ENCODE measurements around the gene OSGEPL1.
"Not testable (repeated sequence)": the region's sequence is repeated elsewhere in the genome, so short reads cannot be mapped to it uniquely, and the experiment has no call there.

The OSGEPL1 gene

DNA sequence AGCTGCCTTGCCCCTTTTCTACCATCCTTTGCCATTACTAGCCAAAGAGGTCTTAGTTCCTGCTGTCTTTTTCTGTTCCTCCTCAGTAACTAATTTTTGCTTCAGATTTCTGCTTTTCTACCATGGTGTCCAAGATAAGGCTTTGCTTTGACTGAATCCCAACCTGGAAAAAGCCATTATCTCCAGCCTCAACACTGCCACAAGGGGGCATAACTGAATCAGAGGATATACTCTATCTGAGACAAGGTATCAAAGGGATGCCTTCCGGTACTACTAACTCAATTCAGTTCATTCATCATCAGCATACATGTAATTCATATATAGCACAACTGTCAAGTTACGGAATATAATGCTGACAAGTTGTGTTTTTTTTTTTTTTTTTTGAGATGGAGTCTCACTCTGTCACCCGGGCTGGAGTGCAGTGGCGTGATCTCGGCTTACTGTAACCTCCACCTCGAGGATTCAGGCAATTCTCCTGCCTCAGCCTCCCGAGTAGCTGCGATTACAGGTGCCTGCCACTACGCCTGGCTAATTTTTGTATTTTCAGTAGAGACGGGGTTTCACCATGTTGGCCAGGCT lies 11.4 kb downstream of the OSGEPL1 start:
- Histone ChIP-seq H3K27me3 (replicated peaks in 2 of 5; ENCODE audit: control insufficient read depth in 4 of 5, insufficient read depth in 5 of 5, low read length in 4 of 5) (no peaks in the 10 kb centered on the region), H3K36me3 (ENCODE audit: control insufficient read depth in 4 of 4, insufficient read depth in 4 of 4, low read length in 3 of 4) (peaks cover 8 to 39% (median 14%) of the 10 kb centered on the region in 4 experiments), H3K4me1 (ENCODE audit: control extremely low read depth in 1 of 4, control insufficient read depth in 4 of 4, insufficient read depth in 4 of 4, low read length in 3 of 4) (no peaks in the 10 kb centered on the region), H3K4me3 (ENCODE audit: control insufficient read depth in 1 of 7, extremely low read depth in 1 of 7, insufficient read depth in 4 of 7, low read depth in 2 of 7, low read length in 6 of 7) (no peak overlapping the region), H3K27ac (ENCODE audit: insufficient read depth in 1 of 2, low read depth in 1 of 2, low read length in 2 of 2, poor library complexity in 1 of 2, severe bottlenecking in 2 of 2) (no peak overlapping the region), H3K9me3 (ENCODE audit: control extremely low read depth in 1 of 5, control insufficient read depth in 4 of 5, insufficient read depth in 2 of 5, low read depth in 1 of 5, low read length in 4 of 5) (no peaks in the 10 kb centered on the region)
- ChIA-PET POLR2A (no interaction called here), CTCF (interaction anchor here (0.8 to 6.6 kb wide), 15 partner anchors 11 to 340 kb away, joined by 3 to 49 read pairs (median 4); partner anchors contain the start of gene OSGEPL1)
- peak; percentile 43 to 63 (median 60) for DNase-seq
- 97% methylated on average over 5 of the region's 10 CpGs for WGBS (ENCODE audit: insufficient coverage)

DNA sequence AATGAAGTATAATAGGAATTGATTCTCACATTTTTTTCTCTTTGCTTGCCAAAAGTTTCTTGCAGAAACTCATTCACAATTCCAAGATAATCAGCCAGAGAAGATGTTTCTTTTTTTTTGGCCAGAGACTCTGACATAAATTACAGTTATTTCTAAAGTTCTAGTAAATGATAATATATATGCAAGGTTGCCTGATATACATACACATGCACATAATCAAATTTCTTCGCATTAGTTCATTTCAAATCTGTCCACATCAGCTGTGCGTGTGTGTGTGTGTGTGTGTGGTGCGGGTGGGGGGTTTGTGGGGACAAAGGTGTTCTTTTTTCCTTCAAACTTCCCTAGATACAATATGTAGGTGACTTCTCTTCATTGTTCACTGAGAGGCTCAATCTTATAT lies 33.2 kb downstream of the OSGEPL1 start:
- Histone ChIP-seq H3K27ac (ENCODE audit: insufficient read depth in 1 of 2, low read depth in 1 of 2, low read length in 2 of 2, poor library complexity in 1 of 2, severe bottlenecking in 2 of 2) (no peak overlapping the region), H3K4me3 (ENCODE audit: control insufficient read depth in 1 of 7, extremely low read depth in 1 of 7, insufficient read depth in 4 of 7, low read depth in 2 of 7, low read length in 6 of 7) (no peak overlapping the region), H3K36me3 (ENCODE audit: control insufficient read depth in 4 of 4, insufficient read depth in 4 of 4, low read length in 3 of 4) (no peaks in the 10 kb centered on the region), H3K27me3 (replicated peaks in 2 of 5; ENCODE audit: control insufficient read depth in 4 of 5, insufficient read depth in 5 of 5, low read length in 4 of 5) (no peaks in the 10 kb centered on the region), H3K9me3 (ENCODE audit: control extremely low read depth in 1 of 5, control insufficient read depth in 4 of 5, insufficient read depth in 2 of 5, low read depth in 1 of 5, low read length in 4 of 5) (no peaks in the 10 kb centered on the region), H3K4me1 (ENCODE audit: control extremely low read depth in 1 of 4, control insufficient read depth in 4 of 4, insufficient read depth in 4 of 4, low read length in 3 of 4) (no peaks in the 10 kb centered on the region)
- no CpG with 5 or more reads among the region's 3 CpGs for WGBS (ENCODE audit: insufficient coverage)
- CTCF ChIA-PET, result interaction anchor here (0.7 to 1.2 kb wide), 2 partner anchors 33 to 775 kb away, joined by 3 to 4 read pairs; partner anchors contain the start of gene OSGEPL1
- no peak for DNase-seq
- POLR2A ChIA-PET, result no interaction called here

DNA sequence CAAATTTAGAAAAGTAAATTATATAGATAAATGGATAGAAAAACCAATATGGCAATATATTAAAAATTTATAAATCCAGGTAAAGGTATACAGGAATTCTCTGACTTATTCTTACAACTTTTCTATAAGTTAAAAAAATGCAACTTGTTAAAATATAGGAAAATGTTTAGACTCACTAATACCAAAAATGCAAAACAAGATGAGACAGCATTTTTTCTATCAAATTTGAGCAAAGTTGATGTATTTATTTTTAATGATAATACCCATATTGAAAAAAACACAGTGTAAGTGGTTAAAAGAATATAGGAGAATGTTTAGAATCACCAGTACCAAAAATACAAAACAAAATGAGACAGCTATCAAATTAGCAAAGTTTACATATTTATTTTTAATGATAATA lies 35.7 kb downstream of the OSGEPL1 start:
- DNase-seq, result no peak
- Histone ChIP-seq H3K4me3 (ENCODE audit: control insufficient read depth in 1 of 7, extremely low read depth in 1 of 7, insufficient read depth in 4 of 7, low read depth in 2 of 7, low read length in 6 of 7) (no peak overlapping the region), H3K4me1 (ENCODE audit: control extremely low read depth in 1 of 4, control insufficient read depth in 4 of 4, insufficient read depth in 4 of 4, low read length in 3 of 4) (no peaks in the 10 kb centered on the region), H3K36me3 (ENCODE audit: control insufficient read depth in 4 of 4, insufficient read depth in 4 of 4, low read length in 3 of 4) (no peaks in the 10 kb centered on the region), H3K27me3 (replicated peaks in 2 of 5; ENCODE audit: control insufficient read depth in 4 of 5, insufficient read depth in 5 of 5, low read length in 4 of 5) (no peaks in the 10 kb centered on the region), H3K27ac (ENCODE audit: insufficient read depth in 1 of 2, low read depth in 1 of 2, low read length in 2 of 2, poor library complexity in 1 of 2, severe bottlenecking in 2 of 2) (no peak overlapping the region), H3K9me3 (ENCODE audit: control extremely low read depth in 1 of 5, control insufficient read depth in 4 of 5, insufficient read depth in 2 of 5, low read depth in 1 of 5, low read length in 4 of 5) (no peaks in the 10 kb centered on the region)
- POLR2A ChIA-PET, result no interaction called here
- CTCF ChIA-PET, result interaction anchor here (1.2 kb wide), 1 partner anchor 32 kb away, joined by 3 read pairs; no protein-coding TSS in a partner anchor

DNA sequence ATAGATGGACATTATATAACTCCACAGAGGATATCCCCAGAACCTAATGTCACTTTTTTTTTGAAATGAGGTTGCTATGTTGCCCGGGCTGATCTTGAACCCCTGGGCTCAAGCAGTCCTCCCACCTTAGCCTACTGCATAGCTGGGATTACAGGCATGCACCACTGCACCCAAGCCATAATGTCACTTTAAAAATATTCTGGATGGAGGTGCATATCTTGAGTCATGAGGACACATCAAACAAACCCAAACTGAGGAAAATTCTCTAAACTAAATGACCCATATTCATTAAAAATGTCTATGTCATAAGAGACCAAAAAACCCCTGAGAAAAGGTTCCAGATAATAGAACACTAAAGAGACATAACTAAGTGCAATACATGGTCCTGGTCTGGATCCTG lies 36.3 kb downstream of the OSGEPL1 start:
- no peak overlapping the region for H3K27ac ChIP-seq (ENCODE audit: insufficient read depth in 1 of 2, low read depth in 1 of 2, low read length in 2 of 2, poor library complexity in 1 of 2, severe bottlenecking in 2 of 2)
- CTCF ChIA-PET, result no interaction called here
- no peaks in the 10 kb centered on the region for H3K4me1 ChIP-seq (ENCODE audit: control extremely low read depth in 1 of 4, control insufficient read depth in 4 of 4, insufficient read depth in 4 of 4, low read length in 3 of 4)
- H3K4me3 ChIP-seq (ENCODE audit: control insufficient read depth in 1 of 7, extremely low read depth in 1 of 7, insufficient read depth in 4 of 7, low read depth in 2 of 7, low read length in 6 of 7), result no peak overlapping the region
- no CpG with 5 or more reads among the region's 1 CpG for WGBS (ENCODE audit: insufficient coverage)
- POLR2A ChIA-PET, result no interaction called here
- H3K36me3 ChIP-seq (ENCODE audit: control insufficient read depth in 4 of 4, insufficient read depth in 4 of 4, low read length in 3 of 4), result no peaks in the 10 kb centered on the region
- no peak for DNase-seq
- no peaks in the 10 kb centered on the region for H3K27me3 ChIP-seq (replicated peaks in 2 of 5; ENCODE audit: control insufficient read depth in 4 of 5, insufficient read depth in 5 of 5, low read length in 4 of 5)
- no peaks in the 10 kb centered on the region for H3K9me3 ChIP-seq (ENCODE audit: control extremely low read depth in 1 of 5, control insufficient read depth in 4 of 5, insufficient read depth in 2 of 5, low read depth in 1 of 5, low read length in 4 of 5)

DNA sequence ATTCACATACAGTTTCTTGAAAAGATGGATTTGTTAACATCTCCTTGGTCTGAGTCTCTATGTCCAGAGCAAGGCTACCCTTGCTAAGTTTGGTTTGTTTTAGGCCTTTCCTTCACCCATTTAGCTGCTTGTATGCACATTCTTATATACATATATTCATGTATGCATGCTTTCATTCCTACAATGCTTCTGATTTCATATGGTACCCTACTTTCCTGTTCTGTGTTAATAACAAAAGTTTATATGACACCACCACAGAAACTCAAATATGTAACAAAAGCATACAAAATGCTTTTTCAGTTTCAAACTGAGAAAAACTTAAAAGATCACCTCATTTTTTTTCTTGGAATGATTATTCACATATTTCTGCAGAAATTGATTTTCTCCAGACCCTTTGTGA lies 39.4 kb downstream of the OSGEPL1 start:
- H3K27ac ChIP-seq (ENCODE audit: insufficient read depth in 1 of 2, low read depth in 1 of 2, low read length in 2 of 2, poor library complexity in 1 of 2, severe bottlenecking in 2 of 2), result no peak overlapping the region
- ChIA-PET POLR2A (no interaction called here), CTCF (interaction anchor here (0.7 to 1.0 kb wide), 2 partner anchors 20 to 26 kb away, joined by 3 read pairs; no protein-coding TSS in a partner anchor)
- no peaks in the 10 kb centered on the region for H3K27me3 ChIP-seq (replicated peaks in 2 of 5; ENCODE audit: control insufficient read depth in 4 of 5, insufficient read depth in 5 of 5, low read length in 4 of 5)
- peaks cover 0 to 3% (median 0%) of the 10 kb centered on the region in 4 experiments for H3K36me3 ChIP-seq (ENCODE audit: control insufficient read depth in 4 of 4, insufficient read depth in 4 of 4, low read length in 3 of 4)
- no peaks in the 10 kb centered on the region for H3K9me3 ChIP-seq (ENCODE audit: control extremely low read depth in 1 of 5, control insufficient read depth in 4 of 5, insufficient read depth in 2 of 5, low read depth in 1 of 5, low read length in 4 of 5)
- DNase-seq, result no peak
- no peak overlapping the region for H3K4me3 ChIP-seq (ENCODE audit: control insufficient read depth in 1 of 7, extremely low read depth in 1 of 7, insufficient read depth in 4 of 7, low read depth in 2 of 7, low read length in 6 of 7)
- no peaks in the 10 kb centered on the region for H3K4me1 ChIP-seq (ENCODE audit: control extremely low read depth in 1 of 4, control insufficient read depth in 4 of 4, insufficient read depth in 4 of 4, low read length in 3 of 4)

DNA sequence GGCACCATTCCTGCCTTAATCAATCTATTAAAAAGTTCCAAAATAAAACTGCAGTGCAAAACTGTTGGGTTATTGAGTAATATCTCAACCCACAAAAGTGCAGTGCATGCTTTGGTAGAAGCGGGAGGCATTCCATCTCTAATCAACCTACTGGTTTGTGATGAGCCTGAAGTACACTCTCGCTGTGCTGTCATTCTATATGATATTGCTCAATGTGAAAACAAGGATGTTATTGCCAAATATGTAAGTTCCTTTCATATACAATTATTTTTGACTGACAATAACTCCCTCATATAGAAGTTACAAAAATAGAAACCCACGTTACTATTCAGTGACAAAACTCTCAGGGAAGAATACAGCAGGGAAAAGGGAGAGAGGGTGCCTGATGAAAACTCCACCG lies 43.0 kb downstream of the OSGEPL1 start:
- no peak for DNase-seq

DNA sequence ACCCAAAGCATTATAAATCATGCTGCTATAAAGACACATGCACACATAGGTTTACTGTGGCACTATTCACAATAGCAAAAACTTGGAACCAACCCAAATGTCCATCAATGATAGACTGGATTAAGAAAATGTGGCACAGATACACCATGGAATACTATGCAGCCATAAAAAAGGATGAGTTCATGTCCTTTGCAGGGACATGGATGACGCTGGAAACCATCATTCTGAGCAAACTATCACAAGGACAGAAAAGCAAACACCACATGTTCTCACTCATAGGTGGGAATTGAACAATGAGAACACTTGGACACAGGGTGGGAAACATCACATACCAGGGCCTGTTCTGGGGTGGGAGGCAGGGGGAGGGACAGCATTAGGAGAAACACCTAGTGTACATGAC lies 45.0 kb downstream of the OSGEPL1 start:
- H3K36me3 ChIP-seq (ENCODE audit: control insufficient read depth in 4 of 4, insufficient read depth in 4 of 4, low read length in 3 of 4); H3K27ac ChIP-seq (ENCODE audit: insufficient read depth in 1 of 2, low read depth in 1 of 2, low read length in 2 of 2, poor library complexity in 1 of 2, severe bottlenecking in 2 of 2); H3K4me3 ChIP-seq (ENCODE audit: control insufficient read depth in 1 of 7, extremely low read depth in 1 of 7, insufficient read depth in 4 of 7, low read depth in 2 of 7, low read length in 6 of 7); DNase-seq; H3K9me3 ChIP-seq (ENCODE audit: control extremely low read depth in 1 of 5, control insufficient read depth in 4 of 5, insufficient read depth in 2 of 5, low read depth in 1 of 5, low read length in 4 of 5); POLR2A ChIA-PET; H3K4me1 ChIP-seq (ENCODE audit: control extremely low read depth in 1 of 4, control insufficient read depth in 4 of 4, insufficient read depth in 4 of 4, low read length in 3 of 4); H3K27me3 ChIP-seq (replicated peaks in 2 of 5; ENCODE audit: control insufficient read depth in 4 of 5, insufficient read depth in 5 of 5, low read length in 4 of 5); CTCF ChIA-PET: not testable (repeated sequence)
- WGBS (ENCODE audit: insufficient coverage), result no CpG with 5 or more reads among the region's 1 CpG

More for the DNA sequence above, 43.0 kb downstream of the OSGEPL1 start:
- H3K27me3 ChIP-seq (replicated peaks in 2 of 5; ENCODE audit: control insufficient read depth in 4 of 5, insufficient read depth in 5 of 5, low read length in 4 of 5), result no peaks in the 10 kb centered on the region
- H3K4me1 ChIP-seq (ENCODE audit: control extremely low read depth in 1 of 4, control insufficient read depth in 4 of 4, insufficient read depth in 4 of 4, low read length in 3 of 4), result no peaks in the 10 kb centered on the region
- WGBS (ENCODE audit: insufficient coverage), result no CpG with 5 or more reads among the region's 4 CpGs
- no peak overlapping the region for H3K4me3 ChIP-seq (ENCODE audit: control insufficient read depth in 1 of 7, extremely low read depth in 1 of 7, insufficient read depth in 4 of 7, low read depth in 2 of 7, low read length in 6 of 7)
- H3K9me3 ChIP-seq (ENCODE audit: control extremely low read depth in 1 of 5, control insufficient read depth in 4 of 5, insufficient read depth in 2 of 5, low read depth in 1 of 5, low read length in 4 of 5), result no peaks in the 10 kb centered on the region
- peaks cover 0 to 3% (median 0%) of the 10 kb centered on the region in 4 experiments for H3K36me3 ChIP-seq (ENCODE audit: control insufficient read depth in 4 of 4, insufficient read depth in 4 of 4, low read length in 3 of 4)
- no peak overlapping the region for H3K27ac ChIP-seq (ENCODE audit: insufficient read depth in 1 of 2, low read depth in 1 of 2, low read length in 2 of 2, poor library complexity in 1 of 2, severe bottlenecking in 2 of 2)
- ChIA-PET CTCF (no interaction called here), POLR2A (no interaction called here)
